HG03354 (cell line): Measurements from ENCODE around the gene TEX52.

ENCODE experiments used
- ATAC-seq: cut with Tn5 transposase; IDR thresholded peaks from one replicate; pipeline ENCODE4 v1.9.1; 2021; ENCODE audit warnings: mild to moderate bottlenecking; ENCODE audit not compliant: unreplicated experiment, poor library complexity, severe bottlenecking

The TEX52 gene

GRCh38 chr12:2803635-2804392, 53.0 kb downstream of the TEX52 start:
- no peak for ATAC-seq

- no peak for ATAC-seq
These were observed 55.6 kb downstream of the TEX52 start for GRCh38 chr12:2801044-2801783.

DNA sequence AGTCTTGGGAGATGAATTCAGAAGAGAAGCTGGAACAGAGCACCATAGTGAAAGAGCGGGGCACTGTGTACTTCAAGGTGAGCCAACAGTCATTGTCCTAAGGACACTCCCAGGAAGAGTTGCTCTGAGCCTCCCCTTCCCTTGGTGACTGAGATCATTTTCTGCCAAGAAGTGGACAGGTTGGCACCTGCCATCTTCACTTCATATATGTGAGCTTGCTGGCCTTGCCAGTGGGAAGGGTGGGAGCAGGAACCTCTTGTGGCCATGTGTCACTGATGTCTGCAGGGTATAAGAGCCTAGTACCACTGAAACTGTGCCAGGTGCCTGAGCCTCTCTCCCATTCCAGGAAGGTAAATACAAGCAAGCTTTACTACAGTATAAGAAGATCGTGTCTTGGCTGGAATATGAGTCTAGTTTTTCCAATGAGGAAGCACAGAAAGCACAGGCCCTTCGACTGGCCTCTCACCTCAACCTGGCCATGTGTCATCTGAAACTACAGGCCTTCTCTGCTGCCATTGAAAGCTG, 56.7 kb downstream of the TEX52 start:
- ATAC-seq: no peak
